Loucy (cell line): ENCODE measurements around the gene ACAT2.

Experiments
- H2AFZ ChIP-seq: fragments of 200-600 bp; sonication (generic); 2 replicates; pipeline ENCODE4 v1.6.0; 2016; ENCODE audit warnings: antibody characterized with exemption, mild to moderate bottlenecking, low read length, moderate library complexity
- H3F3A ChIP-seq: fragments of 200-600 bp; 2 replicates; pipeline ENCODE4 v1.6.0; 2016; ENCODE audit warnings: antibody characterized with exemption, low read depth, mild to moderate bottlenecking
- H3K27me3 ChIP-seq: fragments of 200-600 bp; sonication (generic); 2 replicates; pipeline ENCODE4 v1.6.1; 2014; ENCODE audit warnings: low read length, mild to moderate bottlenecking; ENCODE audit not compliant: insufficient read depth, poor library complexity, severe bottlenecking
- H3K36me3 ChIP-seq: fragments of 200-600 bp; sonication (generic); 2 replicates; pipeline ENCODE4 v1.6.1; 2016; ENCODE audit warnings: low read length; ENCODE audit not compliant: insufficient read depth
- H3K4me1 ChIP-seq: fragments of 200-600 bp; sonication (generic); 2 replicates; pipeline ENCODE4 v1.5.1; 2014; ENCODE audit warnings: low read length, mild to moderate bottlenecking; ENCODE audit not compliant: insufficient read depth, poor library complexity, severe bottlenecking
- H3K4me2 ChIP-seq: fragments of 200-600 bp; sonication (generic); 2 replicates; pipeline ENCODE4 v1.6.0; 2014; ENCODE audit warnings: antibody characterized with exemption, low read length, low read depth, mild to moderate bottlenecking; ENCODE audit not compliant: poor library complexity, severe bottlenecking
- H3K4me3 ChIP-seq: fragments of 200-600 bp; sonication (generic); 2 replicates; pipeline ENCODE4 v1.5.1; 2014; ENCODE audit warnings: low read length, mild to moderate bottlenecking, mixed read lengths; ENCODE audit not compliant: poor library complexity, severe bottlenecking
- H3K79me2 ChIP-seq: fragments of 200-600 bp; sonication (generic); 2 replicates; pipeline ENCODE4 v1.6.1; 2014; ENCODE audit warnings: low read length; ENCODE audit not compliant: insufficient read depth
- H3K9ac ChIP-seq: fragments of 200-600 bp; sonication (generic); 2 replicates; pipeline ENCODE4 v1.6.0; 2014; ENCODE audit warnings: mild to moderate bottlenecking, low read depth, low read length, moderate library complexity; ENCODE audit not compliant: poor library complexity, severe bottlenecking
- H3K9me2 ChIP-seq: fragments of 200-600 bp; sonication (generic); replicated peaks from 2 replicates; pipeline ENCODE4 v1.6.1; 2016; ENCODE audit warnings: low read depth, low read length, mixed read lengths
- H3K9me3 ChIP-seq: fragments of 200-600 bp; sonication (generic); 2 replicates; pipeline ENCODE4 v1.6.1; 2014; ENCODE audit warnings: mild to moderate bottlenecking, antibody characterized with exemption, low read length, low read depth; ENCODE audit not compliant: insufficient read depth
- H4K20me1 ChIP-seq: fragments of 200-600 bp; sonication (generic); 2 replicates; pipeline ENCODE4 v1.6.0; 2014; ENCODE audit warnings: antibody characterized with exemption, low read length, mild to moderate bottlenecking; ENCODE audit not compliant: insufficient read depth, poor library complexity, severe bottlenecking
- CTCF ChIP-seq: fragments of 200-600 bp; sonication (generic); conservative IDR thresholded peaks from 2 replicates; pipeline ENCODE4 v1.5.1; 2014; ENCODE audit warnings: mild to moderate bottlenecking, antibody characterized with exemption, low read length
- EZH2phosphoT487 ChIP-seq: fragments of 200-600 bp; IDR thresholded peaks from 2 replicates; pipeline ENCODE4 v1.6.1; 2018; ENCODE audit warnings: antibody characterized with exemption, mild to moderate bottlenecking, moderate library complexity, borderline replicate concordance

ACAT2 gene

GRCh38 chr6:159726255-159726917 is 35.5 kb upstream of the ACAT2 start:
- peak overlapping the region; percentile 99 for H3K9ac ChIP-seq
- no peaks in the 10 kb centered on the region for H3K36me3 ChIP-seq
- TF ChIP-seq CTCF (no peak), EZH2phosphoT487 (no peak)
- H3K9me3 ChIP-seq = peaks cover 5% of the 10 kb centered on the region; the same call in 1 of the 2 replicates
- 0 out of 2 replicates have a peak, but pooled peaks cover 2% of the 10 kb centered on the region for H3F3A ChIP-seq
- no peaks in the 10 kb centered on the region for H3K9me2 ChIP-seq
- peaks cover 86% of the 10 kb centered on the region for H3K79me2 ChIP-seq
- H3K27me3 ChIP-seq = no peaks in the 10 kb centered on the region
- peaks cover 35% of the 10 kb centered on the region for H3K4me1 ChIP-seq
- H3K4me3 ChIP-seq = peak overlapping the region; percentile 99
- peak overlapping the region; percentile 72 for H2AFZ ChIP-seq
- peak overlapping the region; percentile 97 for H3K4me2 ChIP-seq
- peaks cover 37% of the 10 kb centered on the region for H4K20me1 ChIP-seq

GRCh38 chr6:159726918-159727716 is 34.7 kb upstream of the ACAT2 start, which contains the start of gene WTAP:
WTAP (plus strand) TSS chr6:159727506; CDS start chr6:159736266, 8,760 bp downstream.
- Histone ChIP-seq H3K4me2 (peak within 1 kb of the TSS; percentile 97), H3K4me3 (peak within 1 kb of the TSS; percentile 99), H3K27me3 (no peaks in the 10 kb centered on the region), H3K9ac (peak within 1 kb of the TSS; percentile 99), H3F3A (0 out of 2 replicates have a peak, but pooled peaks cover 2% of the 10 kb centered on the region), H4K20me1 (peaks cover 44% of the 10 kb centered on the region), H3K36me3 (no peaks in the 10 kb centered on the region), H3K9me3 (peaks cover 5% of the 10 kb centered on the region; the same call in 1 of the 2 replicates), H3K4me1 (peaks cover 42% of the 10 kb centered on the region), H3K79me2 (peaks cover 93% of the 10 kb centered on the region), H2AFZ (peak within 1 kb of the TSS; percentile 91), H3K9me2 (no peaks in the 10 kb centered on the region)
- TF ChIP-seq CTCF = no peak
- no peak for TF ChIP-seq EZH2phosphoT487

GRCh38 chr6:159727717-159728445 is 34.0 kb upstream of the ACAT2 start:
- Histone ChIP-seq H3K4me1 (peaks cover 43% of the 10 kb centered on the region), H3K9me3 (peaks cover under 1% of the 10 kb centered on the region; the same call in 1 of the 2 replicates), H3K79me2 (peaks cover 93% of the 10 kb centered on the region), H3K36me3 (no peaks in the 10 kb centered on the region), H3K9ac (peak overlapping the region; percentile 99), H3K4me3 (peak overlapping the region; percentile 99), H4K20me1 (peaks cover 52% of the 10 kb centered on the region), H3K27me3 (no peaks in the 10 kb centered on the region), H3K9me2 (no peaks in the 10 kb centered on the region), H3K4me2 (peak overlapping the region; percentile 92), H3F3A (0 out of 2 replicates have a peak, but pooled peaks cover 2% of the 10 kb centered on the region), H2AFZ (peak overlapping the region; percentile 63)
- no peak for TF ChIP-seq EZH2phosphoT487
